Erythroblast (primary cell): ENCODE measurements around the gene PGAM5.

Source experiments
- GATA1 ChIP-seq: IDR thresholded peaks from 2 replicates; pipeline ENCODE4 v1.6.1; 2011; ENCODE audit warnings: low read depth, mild to moderate bottlenecking, control low read depth, low read length, moderate library complexity
- POLR2A ChIP-seq: IDR thresholded peaks from 2 replicates; pipeline ENCODE4 v1.6.1; 2011; ENCODE audit warnings: mild to moderate bottlenecking, low read length

GRCh38 chr12:132698341-132698740 is 12.3 kb upstream of the PGAM5 start:
- TF ChIP-seq POLR2A (no peak), GATA1 (no peak)
